ENCODE results near the gene SAP30.

DNA sequence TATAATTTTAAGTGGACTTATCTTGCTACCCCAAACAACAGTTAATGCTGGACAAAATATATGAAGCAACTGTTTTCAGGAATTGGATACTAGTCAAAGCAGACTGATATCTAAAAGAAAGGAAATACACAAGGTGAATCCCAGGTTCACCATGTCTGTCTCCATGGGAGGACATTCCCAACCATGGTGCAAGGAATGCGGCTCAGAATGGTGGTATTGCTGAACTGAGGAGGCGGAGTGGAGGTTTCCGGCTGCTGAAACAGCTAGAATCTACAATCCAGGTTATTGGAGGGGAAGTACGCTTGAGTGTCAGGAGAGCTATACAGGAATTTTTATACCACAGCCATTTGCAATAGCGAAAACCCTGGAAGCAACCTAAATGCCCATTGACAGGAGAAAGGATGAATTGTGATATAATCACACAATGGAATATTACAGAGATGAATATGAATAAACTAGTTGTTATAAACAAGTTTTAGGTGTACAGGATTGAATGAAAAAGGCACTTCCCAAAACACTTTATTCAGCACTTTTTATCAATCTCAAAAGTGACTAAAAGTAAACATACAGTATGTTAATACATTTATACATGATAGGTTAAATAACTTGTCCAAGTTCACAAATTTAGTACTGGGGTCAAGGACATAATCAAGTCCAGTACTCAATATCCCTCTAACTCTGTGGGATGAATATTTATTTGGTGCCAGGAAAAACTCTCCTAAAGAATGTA lies 45.6 kb upstream of the SAP30 start:
- TF ChIP-seq FOXP2 (optimal IDR thresholded peaks at IDR 0.05; ENCODE audit: control extremely low read depth, extremely low read length, insufficient read depth) (no peak), POLR2AphosphoS5 (IDR thresholded peaks at IDR 0.05; ENCODE audit: borderline replicate concordance, low read depth, low read length) (no peak; the same call in 1 of the 2 replicates), EZH2 (IDR thresholded peaks at IDR 0.05) (no peak)

Data from SK-N-MC (cell line).